Gastrocnemius medialis (tissue), 4 donors: ENCODE measurements around the gene VSIG4.

ENCODE experiments used
- CTCF ChIP-seq, 5 experiments: fragments of 450-650 bp in 3 of 5; fragments of 200-600 bp in 2 of 5; sonication (generic) in 2 of 5; IDR thresholded peaks in 4 of 5; conservative IDR thresholded peaks in 1 of 5; 1 replicate in 4 of 5; 2 replicates in 1 of 5; pipeline ENCODE4 v1.5.1; 2016 to 2019; ENCODE audit warnings: antibody characterized with exemption in 5 of 5, mild to moderate bottlenecking in 3 of 5, moderate library complexity in 3 of 5
- POLR2A ChIP-seq, 2 donors: fragments of 450-650 bp; IDR thresholded peaks; one replicate each; pipeline ENCODE4 v1.6.1; 2017; ENCODE audit warnings: antibody characterized with exemption in 2 of 2, mild to moderate bottlenecking in 2 of 2, moderate library complexity in 2 of 2

- TF ChIP-seq CTCF (IDR thresholded peaks at IDR 0.05 in 4 of 5, conservative IDR thresholded peaks at IDR 0.05 in 1 of 5) (no peak), POLR2A (IDR thresholded peaks at IDR 0.05) (no peak)
These were observed 54.7 kb downstream of the VSIG4 start for GRCh38 chrX:65985211-65985610.
